Gastrocnemius medialis (tissue), 4 donors: ENCODE data around the gene PAX5. TPM values are rescaled to one million over a fixed set of nuclear protein-coding genes. Genes with fewer than 3 reads are reported as not detected.

Experiments used
- ATAC-seq, 2 donors: fragments of 150-250 bp; one replicate each; pipeline ENCODE4 v1.9.1; 2016
- DNase-seq, 2 donors: peaks; one replicate each; pipeline ENCODE4 v3.0.0-alpha.2; 2019
- H3K27ac ChIP-seq, 4 donors: fragments of 200-600 bp; sonication (generic); 1 replicate in 1 of 4; 2 replicates in 3 of 4; pipeline ENCODE4 v1.5.1; 2016 to 2018; ENCODE audit warnings: mild to moderate bottlenecking in 2 of 4, moderate library complexity in 1 of 4
- H3K27me3 ChIP-seq, 3 donors: fragments of 200-600 bp; sonication (generic) in 2 of 3; 1 replicate in 1 of 3; 2 replicates in 2 of 3; pipeline versions ENCODE4 v1.5.1 to v1.6.0; 2016 to 2019; ENCODE audit warnings: mild to moderate bottlenecking in 1 of 3, moderate library complexity in 1 of 3
- H3K36me3 ChIP-seq, 2 donors: fragments of 200-600 bp; sonication (generic) in 1 of 2; one replicate each; pipeline ENCODE4 v1.5.1; 2017 to 2018
- H3K4me1 ChIP-seq, 2 donors: fragments of 200-600 bp; sonication (generic) in 1 of 2; one replicate each; pipeline ENCODE4 v1.5.1; 2016 to 2017; ENCODE audit warnings: mild to moderate bottlenecking in 2 of 2
- H3K4me3 ChIP-seq, 4 donors: fragments of 200-600 bp; sonication (generic) in 3 of 4; 1 replicate in 1 of 4; 2 replicates in 3 of 4; pipeline ENCODE4 v1.5.1; 2016 to 2019; ENCODE audit warnings: mild to moderate bottlenecking in 2 of 4
- H3K9me3 ChIP-seq, 3 donors: fragments of 200-600 bp; sonication (generic) in 2 of 3; 1 replicate in 1 of 3; 2 replicates in 2 of 3; pipeline ENCODE4 v1.5.1; 2016 to 2019
- CTCF ChIP-seq, 5 experiments: fragments of 450-650 bp in 3 of 5; fragments of 200-600 bp in 2 of 5; sonication (generic) in 2 of 5; IDR thresholded peaks in 4 of 5; conservative IDR thresholded peaks in 1 of 5; 1 replicate in 4 of 5; 2 replicates in 1 of 5; pipeline ENCODE4 v1.5.1; 2016 to 2019; ENCODE audit warnings: antibody characterized with exemption in 5 of 5, mild to moderate bottlenecking in 3 of 5, moderate library complexity in 3 of 5
- POLR2A ChIP-seq, 2 donors: fragments of 450-650 bp; IDR thresholded peaks; one replicate each; pipeline ENCODE4 v1.6.1; 2017; ENCODE audit warnings: antibody characterized with exemption in 2 of 2, mild to moderate bottlenecking in 2 of 2, moderate library complexity in 2 of 2
- in situ Hi-C, 4 donors: fragments of 200-750 bp; cut with MboI; loops; one replicate each; pipeline versions ENCODE4 v1.15.0 to v1.8.0; 2017; ENCODE audit warnings: low sequenced_read_pairs in 4 of 4
- intact Hi-C: fragments of 100-400 bp; cut with DNase I; formaldehyde crosslinking; loops from one replicate; pipeline ENCODE4 v1.15.1; 2023; ENCODE audit warnings: low total_unique reads
- total RNA-seq, 4 donors: library from RNA; depleted of rRNA; stranded (reverse); fragments of >200 nt; gene quantifications; one replicate each; pipeline versions ENCODE4 v1.1.0 to v1.2.3, GENCODE V29; 2016

Gene PAX5
- total RNA-seq, 4 donors from 2014 or later, result 0.19 TPM; not detected in 3

- H3K27ac ChIP-seq, result no peak overlapping the region
- DNase-seq (no peak), ATAC-seq (no peak)
- no peaks in the 10 kb centered on the region for H3K9me3 ChIP-seq
- TF ChIP-seq POLR2A (IDR thresholded peaks at IDR 0.05) (no peak), CTCF (IDR thresholded peaks at IDR 0.05 in 4 of 5, conservative IDR thresholded peaks at IDR 0.05 in 1 of 5) (no peak)
- peaks cover 98 to 100% (median 98%) of the 10 kb centered on the region in 3 donors for H3K27me3 ChIP-seq
- no peak overlapping the region for H3K4me3 ChIP-seq
- in situ Hi-C loops, result no loop called here
- H3K36me3 ChIP-seq, result no peaks in the 10 kb centered on the region
- intact Hi-C loops, result no loop called here
- peaks cover 20 to 27% of the 10 kb centered on the region in 2 donors for H3K4me1 ChIP-seq
Observed at GRCh38 chr9:37031902-37032301, 2.2 kb downstream of the PAX5 start.

- no peak for DNase-seq
- Histone ChIP-seq H3K4me1 (peaks cover 21 to 33% of the 10 kb centered on the region in 2 donors), H3K4me3 (no peak overlapping the region), H3K36me3 (no peaks in the 10 kb centered on the region), H3K27ac (no peak overlapping the region), H3K27me3 (peaks cover 98 to 100% (median 98%) of the 10 kb centered on the region in 3 donors), H3K9me3 (no peaks in the 10 kb centered on the region)
- intact Hi-C loops (no loop called here), in situ Hi-C loops (no loop called here)
- TF ChIP-seq CTCF (IDR thresholded peaks at IDR 0.05 in 4 of 5, conservative IDR thresholded peaks at IDR 0.05 in 1 of 5) (no peak), POLR2A (IDR thresholded peaks at IDR 0.05) (no peak)
- no peak for ATAC-seq
Observed at GRCh38 chr9:37031081-37031480, 3.0 kb downstream of the PAX5 start.

- Histone ChIP-seq H3K27me3 (peaks cover 98 to 100% (median 98%) of the 10 kb centered on the region in 3 donors), H3K9me3 (no peaks in the 10 kb centered on the region), H3K27ac (no peak overlapping the region), H3K4me3 (no peak overlapping the region), H3K36me3 (no peaks in the 10 kb centered on the region), H3K4me1 (peaks cover 22 to 34% of the 10 kb centered on the region in 2 donors)
- intact Hi-C loops, result no loop called here
- no peak for TF ChIP-seq POLR2A (IDR thresholded peaks at IDR 0.05)
- no peak for TF ChIP-seq CTCF (IDR thresholded peaks at IDR 0.05 in 4 of 5, conservative IDR thresholded peaks at IDR 0.05 in 1 of 5)
- DNase-seq (no peak), ATAC-seq (no peak)
- in situ Hi-C loops, result no loop called here
Observed at GRCh38 chr9:37030611-37030939, 3.5 kb downstream of the PAX5 start.

- H3K9me3 ChIP-seq, result no peaks in the 10 kb centered on the region
- ATAC-seq (no peak), DNase-seq (no peak)
- no peak overlapping the region for H3K27ac ChIP-seq
- in situ Hi-C loops (no loop called here), intact Hi-C loops (no loop called here)
- no peaks in the 10 kb centered on the region for H3K36me3 ChIP-seq
- no peak overlapping the region for H3K4me3 ChIP-seq
- TF ChIP-seq POLR2A (IDR thresholded peaks at IDR 0.05) (no peak), CTCF (IDR thresholded peaks at IDR 0.05 in 4 of 5, conservative IDR thresholded peaks at IDR 0.05 in 1 of 5) (no peak)
- peaks cover 98 to 100% (median 98%) of the 10 kb centered on the region in 3 donors for H3K27me3 ChIP-seq
- peaks cover 23 to 34% of the 10 kb centered on the region in 2 donors for H3K4me1 ChIP-seq
Observed at GRCh38 chr9:37029776-37030610, 4.1 kb downstream of the PAX5 start.
